ENCODE results near the gene EHF. TPM values are rescaled to one million over a fixed set of nuclear protein-coding genes. Genes with fewer than 3 reads are reported as not detected.

EHF gene
- polyA plus RNA-seq, 1 donor (not counting 4 experiments of a cell fraction or from before 2014, with no cell fraction given), result 64.2 TPM

GRCh38 chr11:34669458-34669857 lies 48.6 kb downstream of the EHF start:
- Histone ChIP-seq H3K9me3 (ENCODE audit: control insufficient read depth, low read depth, low read length) (no peaks in the 10 kb centered on the region), H3K9ac (ENCODE audit: control insufficient read depth, extremely low read depth, insufficient read depth, low read length) (no peak overlapping the region), H3K36me3 (ENCODE audit: control insufficient read depth in 2 of 2, extremely low read depth in 1 of 2, insufficient read depth in 2 of 2, low read length in 2 of 2) (no peaks in the 10 kb centered on the region), H3K27me3 (ENCODE audit: control insufficient read depth, extremely low read depth, insufficient read depth, low read length) (no peaks in the 10 kb centered on the region), H3K79me2 (ENCODE audit: control insufficient read depth, insufficient read depth, low read length) (no peaks in the 10 kb centered on the region), H3K9me1 (ENCODE audit: control insufficient read depth, extremely low read depth, insufficient read depth, low read length) (no peaks in the 10 kb centered on the region), H2AFZ (ENCODE audit: control insufficient read depth, low read length) (no peak overlapping the region), H3K4me1 (ENCODE audit: control insufficient read depth, extremely low read depth, insufficient read depth, low read length) (peaks cover 16% of the 10 kb centered on the region), H4K20me1 (ENCODE audit: control insufficient read depth, extremely low read depth, insufficient read depth, low read length) (no peaks in the 10 kb centered on the region), H3K27ac (ENCODE audit: control insufficient read depth, insufficient read depth, low read length) (no peak overlapping the region), H3K4me2 (ENCODE audit: control insufficient read depth, extremely low read depth, insufficient read depth, low read depth, low read length) (no peak overlapping the region), H3K4me3 (ENCODE audit: control insufficient read depth in 2 of 3, extremely low read depth in 1 of 3, insufficient read depth in 2 of 3, low read depth in 1 of 3, low read length in 3 of 3) (no peak overlapping the region)
- dilution Hi-C loops (cut with MboI; ENCODE audit: extremely low pct_ligation_motif_present, low sequenced_read_pairs), result no loop called here
- no peak for DNase-seq (ENCODE audit: low read depth, low spot score)
- FAIRE-seq, result no peak
- no peak for TF ChIP-seq EZH2 (IDR thresholded peaks at IDR 0.05; ENCODE audit: low read length)

GRCh38 chr11:34671117-34671516 lies 50.2 kb downstream of the EHF start:
- Histone ChIP-seq H4K20me1 (ENCODE audit: control insufficient read depth, extremely low read depth, insufficient read depth, low read length) (no peaks in the 10 kb centered on the region), H3K4me1 (ENCODE audit: control insufficient read depth, extremely low read depth, insufficient read depth, low read length) (peaks cover 6% of the 10 kb centered on the region), H2AFZ (ENCODE audit: control insufficient read depth, low read length) (no peak overlapping the region), H3K9ac (ENCODE audit: control insufficient read depth, extremely low read depth, insufficient read depth, low read length) (no peak overlapping the region), H3K79me2 (ENCODE audit: control insufficient read depth, insufficient read depth, low read length) (no peaks in the 10 kb centered on the region), H3K36me3 (ENCODE audit: control insufficient read depth in 2 of 2, extremely low read depth in 1 of 2, insufficient read depth in 2 of 2, low read length in 2 of 2) (no peaks in the 10 kb centered on the region), H3K4me2 (ENCODE audit: control insufficient read depth, extremely low read depth, insufficient read depth, low read depth, low read length) (no peak overlapping the region), H3K27ac (ENCODE audit: control insufficient read depth, insufficient read depth, low read length) (no peak overlapping the region), H3K27me3 (ENCODE audit: control insufficient read depth, extremely low read depth, insufficient read depth, low read length) (no peaks in the 10 kb centered on the region), H3K9me3 (ENCODE audit: control insufficient read depth, low read depth, low read length) (no peaks in the 10 kb centered on the region), H3K9me1 (ENCODE audit: control insufficient read depth, extremely low read depth, insufficient read depth, low read length) (no peaks in the 10 kb centered on the region), H3K4me3 (ENCODE audit: control insufficient read depth in 2 of 3, extremely low read depth in 1 of 3, insufficient read depth in 2 of 3, low read depth in 1 of 3, low read length in 3 of 3) (no peak overlapping the region)
- dilution Hi-C loops (cut with MboI; ENCODE audit: extremely low pct_ligation_motif_present, low sequenced_read_pairs), result no loop called here
- FAIRE-seq, result no peak
- DNase-seq (ENCODE audit: low read depth, low spot score), result no peak
- TF ChIP-seq CTCF (optimal IDR thresholded peaks at IDR 0.05 in 1 of 3, IDR thresholded peaks at IDR 0.05 in 1 of 3, conservative IDR thresholded peaks at IDR 0.05 in 1 of 3; ENCODE audit: extremely low read depth in 1 of 3, insufficient read depth in 2 of 3, low read length in 3 of 3) (no peak), EZH2 (IDR thresholded peaks at IDR 0.05; ENCODE audit: low read length) (no peak)

- H3K27me3 ChIP-seq (ENCODE audit: control insufficient read depth, extremely low read depth, insufficient read depth, low read length), result no peaks in the 10 kb centered on the region
- DNase-seq (ENCODE audit: low read depth, low spot score), result no peak
- H3K79me2 ChIP-seq (ENCODE audit: control insufficient read depth, insufficient read depth, low read length), result no peaks in the 10 kb centered on the region
- no peak overlapping the region for H3K4me3 ChIP-seq (ENCODE audit: control insufficient read depth in 2 of 3, extremely low read depth in 1 of 3, insufficient read depth in 2 of 3, low read depth in 1 of 3, low read length in 3 of 3)
- H3K27ac ChIP-seq (ENCODE audit: control insufficient read depth, insufficient read depth, low read length), result no peak overlapping the region
- H3K4me1 ChIP-seq (ENCODE audit: control insufficient read depth, extremely low read depth, insufficient read depth, low read length), result peaks cover 6% of the 10 kb centered on the region
- no peak for FAIRE-seq
- H3K9me1 ChIP-seq (ENCODE audit: control insufficient read depth, extremely low read depth, insufficient read depth, low read length), result no peaks in the 10 kb centered on the region
- H2AFZ ChIP-seq (ENCODE audit: control insufficient read depth, low read length), result no peak overlapping the region
- H3K4me2 ChIP-seq (ENCODE audit: control insufficient read depth, extremely low read depth, insufficient read depth, low read depth, low read length), result no peak overlapping the region
- no peak overlapping the region for H3K9ac ChIP-seq (ENCODE audit: control insufficient read depth, extremely low read depth, insufficient read depth, low read length)
- H3K9me3 ChIP-seq (ENCODE audit: control insufficient read depth, low read depth, low read length), result no peaks in the 10 kb centered on the region
- H4K20me1 ChIP-seq (ENCODE audit: control insufficient read depth, extremely low read depth, insufficient read depth, low read length), result no peaks in the 10 kb centered on the region
- TF ChIP-seq EZH2 (IDR thresholded peaks at IDR 0.05; ENCODE audit: low read length) (no peak), CTCF (optimal IDR thresholded peaks at IDR 0.05 in 1 of 3, IDR thresholded peaks at IDR 0.05 in 1 of 3, conservative IDR thresholded peaks at IDR 0.05 in 1 of 3; ENCODE audit: extremely low read depth in 1 of 3, insufficient read depth in 2 of 3, low read length in 3 of 3) (no peak)
- dilution Hi-C loops (cut with MboI; ENCODE audit: extremely low pct_ligation_motif_present, low sequenced_read_pairs), result no loop called here
- H3K36me3 ChIP-seq (ENCODE audit: control insufficient read depth in 2 of 2, extremely low read depth in 1 of 2, insufficient read depth in 2 of 2, low read length in 2 of 2), result no peaks in the 10 kb centered on the region
Observed at GRCh38 chr11:34671946-34672345, 51.1 kb downstream of the EHF start.

Measured in keratinocyte (primary cell).